GM12878 (cell line): Measurements from ENCODE around the gene NMNAT3. TPM values are rescaled to one million over a fixed set of nuclear protein-coding genes. Genes with fewer than 3 reads are reported as not detected.

Source experiments
- ATAC-seq: fragments of 200-7000 bp; cut with Tn5 transposase; 3 replicates; pipeline ENCODE4 v1.9.1; 2020; ENCODE audit warnings: mild to moderate bottlenecking, moderate library complexity
- BruUV-seq: library from RNA; stranded (reverse); fragments of 400-500 nt; replicated peaks from 2 replicates; lab custom pipeline; 2021; lab: Mats Ljungman, UMichigan
- CTCF ChIA-PET: fragments of 300-600 bp; sonication (Branson Sonifier 250); formaldehyde crosslinking; extraction: SDS; loops from one replicate; lab custom pipeline; 2021; ENCODE audit warnings: inconsistent platforms; lab: Yijun Ruan, JAX
- POLR2A ChIA-PET: fragments of 350-600 bp; formaldehyde crosslinking; extraction: SDS; loops from one replicate; lab custom pipeline; 2021; ENCODE audit warnings: inconsistent platforms; lab: Charles Lee
- RAD21 ChIA-PET: fragments of 300-600 bp; sonication (Branson Sonifier 250); formaldehyde crosslinking; loops from one replicate; lab custom pipeline; 2023; ENCODE audit warnings: antibody characterized with exemption; ENCODE audit not compliant: unreplicated experiment; lab: Charles Lee
- SMC1A ChIA-PET: fragments of 300-600 bp; sonication (Branson Sonifier 250); formaldehyde crosslinking; loops from one replicate; lab custom pipeline; 2023; ENCODE audit not compliant: unreplicated experiment, uncharacterized antibody; lab: Charles Lee
- DNase-seq: peaks from one replicate; pipeline ENCODE4 v3.0.0-alpha.2; 2011; ENCODE audit warnings: low read depth, low spot score
- FAIRE-seq: peaks from 3 replicates; lab custom pipeline; 2011; peaks lifted over from hg19 to GRCh38; lab: Jason Lieb, UNC
- H2AFZ ChIP-seq: 2 replicates; pipeline ENCODE4 v1.6.0; 2011; ENCODE audit warnings: low read depth, low read length, control low read depth; ENCODE audit not compliant: control insufficient read depth
- H3K27ac ChIP-seq: 2 replicates; pipeline ENCODE4 v1.5.1; 2011; ENCODE audit warnings: control low read depth; ENCODE audit not compliant: control insufficient read depth, insufficient read depth
- H3K27me3 ChIP-seq, 2 experiments: replicated peaks in 1 of 2; 2 replicates each; pipeline versions ENCODE4 v1.6.0 to v1.6.1; 2011; ENCODE audit warnings: low read length in 1 of 2; ENCODE audit not compliant: control insufficient read depth in 2 of 2, insufficient read depth in 2 of 2
- H3K36me3 ChIP-seq, 2 experiments: 2 replicates each; pipeline ENCODE4 v1.5.1; 2011; ENCODE audit warnings: low read length in 1 of 2; ENCODE audit not compliant: control insufficient read depth in 2 of 2, insufficient read depth in 2 of 2
- H3K4me1 ChIP-seq: 2 replicates; pipeline ENCODE4 v1.6.1; 2011; ENCODE audit warnings: mild to moderate bottlenecking, low read length, moderate library complexity, mixed read lengths; ENCODE audit not compliant: control insufficient read depth, insufficient read depth
- H3K4me2 ChIP-seq: 2 replicates; pipeline ENCODE4 v1.6.0; 2011; ENCODE audit warnings: control low read depth; ENCODE audit not compliant: control insufficient read depth, insufficient read depth
- H3K4me3 ChIP-seq: fragments of 200-600 bp; sonication (generic); 2 replicates; pipeline ENCODE4 v1.5.1; 2016
- H3K79me2 ChIP-seq: 2 replicates; pipeline ENCODE4 v1.6.0; 2011; ENCODE audit warnings: low read length; ENCODE audit not compliant: control insufficient read depth, insufficient read depth
- H3K9ac ChIP-seq: 2 replicates; pipeline ENCODE4 v1.8.0; 2011; ENCODE audit warnings: low read length, control low read depth, mixed read lengths; ENCODE audit not compliant: control insufficient read depth, insufficient read depth
- H3K9me3 ChIP-seq: replicated peaks from 3 replicates; pipeline ENCODE4 v1.5.1; 2011; ENCODE audit warnings: mild to moderate bottlenecking, low read length; ENCODE audit not compliant: control insufficient read depth, insufficient read depth
- H4K20me1 ChIP-seq: 2 replicates; pipeline ENCODE4 v1.6.0; 2011; ENCODE audit not compliant: control insufficient read depth, insufficient read depth
- ATF3 ChIP-seq: IDR thresholded peaks from 2 replicates; pipeline ENCODE4 v1.6.1; 2011; ENCODE audit warnings: low read depth, mild to moderate bottlenecking, low read length, moderate library complexity, borderline replicate concordance; ENCODE audit errors: extremely low read depth
- CHD1 ChIP-seq: IDR thresholded peaks from 2 replicates; pipeline ENCODE4 v1.6.1; 2012; ENCODE audit warnings: low read depth, low read length, improper control_type of control experiment
- CTCF ChIP-seq, 3 experiments: IDR thresholded peaks in 2 of 3; conservative IDR thresholded peaks in 1 of 3; 2 replicates each; pipeline ENCODE4 v1.5.1; 2011; ENCODE audit warnings: low read depth in 3 of 3, low read length in 3 of 3, mild to moderate bottlenecking in 3 of 3, control low read depth in 2 of 3, moderate library complexity in 2 of 3, inconsistent platforms in 1 of 3, mixed read lengths in 1 of 3; ENCODE audit not compliant: control insufficient read depth in 2 of 3, insufficient read depth in 1 of 3; ENCODE audit errors: extremely low read depth in 1 of 3
- E2F4 ChIP-seq: IDR thresholded peaks from 2 replicates; pipeline ENCODE4 v1.6.1; 2012; ENCODE audit warnings: low read depth, low read length, improper control_type of control experiment
- NR2C1 ChIP-seq: fragments of 450-650 bp; IDR thresholded peaks from 2 replicates; pipeline ENCODE4 v1.6.1; 2017; ENCODE audit warnings: antibody characterized with exemption, mild to moderate bottlenecking, moderate library complexity
- RAD51 ChIP-seq: fragments of 450-650 bp; IDR thresholded peaks from 2 replicates; pipeline ENCODE4 v1.6.1; 2016; ENCODE audit warnings: moderate library complexity, mild to moderate bottlenecking, inconsistent platforms
- YY1 ChIP-seq: IDR thresholded peaks from 2 replicates; pipeline ENCODE4 v1.6.1; 2011; ENCODE audit warnings: low read depth, mild to moderate bottlenecking, low read length
- WGBS: methylation state at CpG from one replicate; pipeline ENCODE4 v1.1.6; 2016; ENCODE audit warnings: low lambda C conversion rate; ENCODE audit not compliant: insufficient replicate concordance, insufficient coverage; ENCODE audit errors: missing lambda C conversion rate; 5-methylcytosine and 5-hydroxymethylcytosine counted together
- in situ Hi-C: fragments of 300-500 bp; cut with MboI; formaldehyde crosslinking; loops from 9 replicates; pipeline ENCODE4 v1.14.3; 2018; ENCODE audit warnings: mixed read lengths
- intact Hi-C: fragments of 100-400 bp; cut with micrococcal nuclease; formaldehyde crosslinking; loops from one replicate; pipeline ENCODE4 v1.14.2; 2022; ENCODE audit not compliant: unreplicated experiment
- polyA plus RNA-seq, 11 experiments: library from polyadenylated mRNA; depleted of rRNA in 4 of 11; unstranded in 6 of 11; stranded (reverse) in 5 of 11; fragments of >200 nt; fragmentation: Nextera tagmentation in 4 of 11; fragmentation: Illumina TruSeq in 1 of 11; extraction: Ambion mirVana in 4 of 11; extraction: Trizol in 1 of 11; gene quantifications; 1 replicate in 1 of 11; 2 replicates in 10 of 11; pipeline versions ENCODE4 v1.2.1 to v1.2.3, GENCODE V29; 2011 to 2016; ENCODE audit warnings: inconsistent platforms in 2 of 11, missing spikeins in 2 of 11, low read depth in 1 of 11
- total RNA-seq, 4 experiments: library from RNA; depleted of rRNA in 3 of 4; stranded (reverse); fragments of >200 nt in 3 of 4; fragmentation: Illumina TruSeq in 1 of 4; extraction: Trizol in 1 of 4; gene quantifications; 2 replicates each; pipeline versions ENCODE4 v1.2.1 to v1.2.3, GENCODE V29; 2013 to 2021
- TF ChIP-seq, protein P1 (sequence below): IDR thresholded peaks from 2 replicates; pipeline ENCODE4 v1.6.1; 2011; ENCODE audit warnings: low read depth, low read length, improper control_type of control experiment, borderline replicate concordance

The NMNAT3 gene
- total and polyA plus RNA-seq, 10 of the 15 experiments (the other 5 are each of a cell fraction or from before 2014, with no cell fraction given) = under 0.01 to 0.92 (median 0.08) TPM; not detected in 4

DNA sequence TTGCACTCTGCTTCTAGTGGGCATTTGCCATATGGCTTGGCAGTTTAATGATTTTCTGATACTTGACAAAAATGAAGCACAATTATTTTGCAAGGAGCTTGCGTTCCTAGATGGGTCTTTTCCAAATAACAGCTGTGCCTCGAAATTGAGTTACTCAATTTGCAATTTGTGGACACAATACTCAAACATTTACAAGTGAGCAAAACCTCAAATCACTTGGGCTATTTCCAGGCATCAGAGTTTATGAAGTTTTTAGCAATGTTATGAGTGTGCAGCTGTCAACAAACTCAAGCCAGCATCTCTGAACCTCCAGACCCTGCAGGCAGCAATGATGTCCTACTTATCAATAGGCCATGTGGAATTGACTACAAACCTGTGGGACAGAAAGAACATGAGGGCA is 41.3 kb downstream of the NMNAT3 start:
- no peak overlapping the region for H3K27ac ChIP-seq
- H3K4me2 ChIP-seq = no peak overlapping the region
- no peak for FAIRE-seq
- SMC1A ChIA-PET = interaction anchor here (0.7 kb wide), 1 partner anchor 25 kb away, joined by 3 read pairs; no protein-coding TSS in a partner anchor
- H3K36me3 ChIP-seq = no peaks in the 10 kb centered on the region
- no peak for TF ChIP-seq RAD51
- TF ChIP-seq NR2C1 = no peak
- no peak for TF ChIP-seq YY1
- TF ChIP-seq CHD1 = no peak
- TF ChIP-seq E2F4 = no peak
- TF ChIP-seq ATF3 = no peak
- TF ChIP-seq, protein P1, sequence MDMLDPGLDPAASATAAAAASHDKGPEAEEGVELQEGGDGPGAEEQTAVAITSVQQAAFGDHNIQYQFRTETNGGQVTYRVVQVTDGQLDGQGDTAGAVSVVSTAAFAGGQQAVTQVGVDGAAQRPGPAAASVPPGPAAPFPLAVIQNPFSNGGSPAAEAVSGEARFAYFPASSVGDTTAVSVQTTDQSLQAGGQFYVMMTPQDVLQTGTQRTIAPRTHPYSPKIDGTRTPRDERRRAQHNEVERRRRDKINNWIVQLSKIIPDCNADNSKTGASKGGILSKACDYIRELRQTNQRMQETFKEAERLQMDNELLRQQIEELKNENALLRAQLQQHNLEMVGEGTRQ = no peak
- TF ChIP-seq CTCF (IDR thresholded peaks at IDR 0.05 in 2 of 3, conservative IDR thresholded peaks at IDR 0.05 in 1 of 3; ENCODE audit: control insufficient read depth in 2 of 3, extremely low read depth in 1 of 3, insufficient read depth in 1 of 3, low read depth in 3 of 3, low read length in 3 of 3) = no peak
- TF ChIP-seq, all 136 proteins: peak for 0
- no TSS peak for BruUV-seq
- Histone ChIP-seq H3K9ac (no peak overlapping the region), H3K4me1 (no peaks in the 10 kb centered on the region), H3K27me3 (no peaks in the 10 kb centered on the region), H3K9me3 (no peaks in the 10 kb centered on the region), H4K20me1 (no peaks in the 10 kb centered on the region), H2AFZ (no peak overlapping the region), H3K4me3 (no peak overlapping the region), H3K79me2 (no peaks in the 10 kb centered on the region)
- in situ Hi-C loops = no loop called here
- RAD21 ChIA-PET = no interaction called here
- intact Hi-C loops = no loop called here
- ATAC-seq (no peak), DNase-seq (no peak)
- CTCF ChIA-PET = no interaction called here
- POLR2A ChIA-PET = no interaction called here
- WGBS = 3% methylated on average over 2 of the region's 2 CpGs
